HG03432 (cell line): ENCODE results near the gene THRB.

ENCODE experiments used
- ATAC-seq: cut with Tn5 transposase; IDR thresholded peaks from one replicate; pipeline ENCODE4 v1.9.1; 2021; ENCODE audit warnings: mild to moderate bottlenecking, moderate library complexity; ENCODE audit not compliant: unreplicated experiment

Gene THRB

DNA sequence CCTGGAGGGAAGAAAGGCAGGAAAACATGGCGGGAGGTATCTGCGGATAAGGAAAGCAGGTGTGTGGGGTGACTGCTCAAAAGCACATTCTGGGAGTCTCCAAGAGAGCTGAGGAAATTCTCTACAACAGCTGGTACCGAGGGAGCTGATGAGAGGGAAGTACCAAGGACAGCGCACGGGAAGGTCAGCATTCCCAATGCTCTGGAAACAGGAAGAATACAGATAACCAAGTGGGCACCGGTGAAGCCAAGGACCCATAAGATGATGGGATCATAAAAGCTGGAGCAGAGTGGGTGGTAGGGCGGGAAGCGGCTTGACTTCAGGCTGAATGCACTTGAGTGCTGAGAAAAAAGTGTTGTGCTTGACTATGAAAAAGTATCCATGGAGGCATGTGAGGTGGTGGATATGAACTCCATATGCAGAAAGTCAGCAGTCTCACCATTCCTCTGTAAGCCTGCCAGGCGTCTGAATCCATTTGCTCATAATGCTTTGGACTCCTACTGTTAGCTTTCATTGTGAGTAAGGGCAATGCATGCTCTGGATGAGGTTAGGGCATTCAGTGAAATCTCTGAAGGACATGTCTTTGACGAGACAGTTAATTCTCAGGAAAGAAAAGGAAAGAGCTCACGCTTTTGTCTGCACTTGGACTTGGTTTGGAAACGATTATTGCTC, 334.1 kb downstream of the THRB start:
- no peak for ATAC-seq

DNA sequence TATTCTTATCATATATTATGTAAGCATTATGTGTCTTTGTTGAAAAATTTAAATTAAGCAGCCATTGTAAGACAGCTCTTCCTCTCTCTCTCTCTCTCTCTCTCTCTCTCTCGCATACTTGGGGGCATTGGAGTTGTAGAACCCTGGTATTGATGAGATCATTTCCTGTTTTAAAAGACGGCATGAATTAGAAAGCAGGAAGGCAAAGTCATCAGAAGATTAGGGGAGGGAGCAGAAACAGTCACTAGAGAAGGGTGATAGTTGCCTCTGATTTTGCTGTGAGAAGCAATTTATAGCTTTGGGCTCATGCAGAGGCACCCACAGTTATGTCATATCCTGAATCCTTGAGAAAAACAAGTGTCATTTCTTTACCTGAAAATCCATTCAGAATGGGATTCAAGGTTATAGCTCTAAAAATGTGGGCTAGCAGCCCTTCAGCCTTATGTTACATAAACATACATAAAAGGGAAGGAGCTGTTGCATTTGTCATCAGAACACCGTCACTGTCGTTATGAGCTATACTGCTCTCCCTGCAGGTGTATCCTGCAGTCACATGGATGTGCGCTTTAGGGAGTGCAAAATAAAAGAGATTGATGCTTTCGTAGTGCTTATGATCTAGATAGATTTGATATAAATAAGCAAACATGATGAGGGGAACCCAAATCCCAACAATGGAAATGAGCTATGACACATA, 335.7 kb downstream of the THRB start:
- no peak for ATAC-seq

DNA sequence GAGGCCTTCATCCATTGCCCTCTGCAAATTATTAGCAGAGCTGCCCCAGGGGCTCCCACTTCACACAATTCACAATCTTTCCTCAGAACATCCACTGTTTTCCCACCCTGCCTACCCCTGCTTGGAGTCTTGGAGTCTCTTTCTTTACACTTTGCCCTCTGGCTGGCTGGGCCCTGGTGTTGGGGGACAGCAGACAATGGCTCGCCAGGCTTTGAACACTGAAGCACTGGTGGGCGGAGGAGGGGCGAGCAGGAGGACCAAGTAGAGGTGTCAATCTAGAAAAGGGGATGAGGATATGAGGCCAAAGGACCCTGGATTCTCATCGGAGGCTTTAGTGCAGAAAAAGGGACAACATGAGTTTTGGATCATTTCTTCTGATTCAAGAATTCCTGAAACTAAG, 337.5 kb downstream of the THRB start:
- ATAC-seq = no peak

DNA sequence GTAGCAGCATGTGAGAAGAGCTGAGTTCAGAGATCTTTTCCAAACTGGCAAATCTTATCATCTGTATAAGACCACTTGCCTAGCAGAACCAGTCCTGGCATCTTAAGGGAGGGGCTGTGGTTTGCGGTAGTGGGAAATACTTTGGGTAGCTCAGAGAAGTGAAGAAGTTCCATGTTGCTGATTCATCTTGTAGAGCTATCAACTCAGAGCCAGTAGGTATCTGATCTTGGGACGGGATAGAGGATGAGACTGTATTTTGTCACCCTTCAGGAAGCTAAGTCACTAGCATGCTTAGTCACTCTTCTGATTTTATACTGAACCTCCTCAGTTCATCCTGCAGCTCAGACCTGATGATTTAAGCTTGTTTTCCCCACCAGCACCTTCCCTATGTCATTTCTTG, 338.2 kb downstream of the THRB start:
- ATAC-seq = no peak

DNA sequence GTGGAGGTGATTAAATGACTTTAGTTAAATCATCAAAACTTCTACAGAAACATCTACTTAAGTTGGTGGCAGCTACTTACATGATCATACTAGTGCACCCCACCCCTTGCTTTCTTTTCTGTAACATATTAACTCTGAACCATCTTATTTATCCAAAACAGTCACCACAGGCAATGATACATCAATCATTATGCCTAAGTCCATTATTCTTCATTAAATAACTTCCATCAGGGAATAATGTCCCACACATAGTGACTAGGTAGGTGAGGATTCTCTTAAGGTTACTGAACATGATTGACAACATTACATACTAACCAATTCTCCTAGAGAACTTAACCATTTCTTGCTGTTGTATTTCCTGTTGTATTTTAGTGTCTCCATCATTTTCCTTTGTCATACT, 339.4 kb downstream of the THRB start:
- no peak for ATAC-seq

DNA sequence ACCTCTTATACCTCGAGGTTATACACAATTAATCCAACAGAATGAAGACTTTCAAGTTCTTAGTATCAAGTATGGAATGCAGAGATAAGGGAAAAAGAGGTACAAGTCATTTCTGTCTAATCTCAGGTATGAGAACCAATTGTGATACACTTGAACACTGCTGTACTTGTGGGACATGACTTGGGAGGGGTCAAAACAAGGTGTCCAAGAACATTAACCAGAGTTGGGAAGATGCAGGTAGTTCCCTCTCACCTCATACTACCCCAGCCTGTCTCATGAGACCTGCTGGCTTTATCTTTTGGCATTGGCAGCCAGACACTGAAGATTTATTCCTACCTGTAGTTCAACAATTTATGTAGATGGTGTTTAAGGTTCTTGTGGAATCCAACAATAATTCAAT, 339.9 kb downstream of the THRB start:
- ATAC-seq = no peak

DNA sequence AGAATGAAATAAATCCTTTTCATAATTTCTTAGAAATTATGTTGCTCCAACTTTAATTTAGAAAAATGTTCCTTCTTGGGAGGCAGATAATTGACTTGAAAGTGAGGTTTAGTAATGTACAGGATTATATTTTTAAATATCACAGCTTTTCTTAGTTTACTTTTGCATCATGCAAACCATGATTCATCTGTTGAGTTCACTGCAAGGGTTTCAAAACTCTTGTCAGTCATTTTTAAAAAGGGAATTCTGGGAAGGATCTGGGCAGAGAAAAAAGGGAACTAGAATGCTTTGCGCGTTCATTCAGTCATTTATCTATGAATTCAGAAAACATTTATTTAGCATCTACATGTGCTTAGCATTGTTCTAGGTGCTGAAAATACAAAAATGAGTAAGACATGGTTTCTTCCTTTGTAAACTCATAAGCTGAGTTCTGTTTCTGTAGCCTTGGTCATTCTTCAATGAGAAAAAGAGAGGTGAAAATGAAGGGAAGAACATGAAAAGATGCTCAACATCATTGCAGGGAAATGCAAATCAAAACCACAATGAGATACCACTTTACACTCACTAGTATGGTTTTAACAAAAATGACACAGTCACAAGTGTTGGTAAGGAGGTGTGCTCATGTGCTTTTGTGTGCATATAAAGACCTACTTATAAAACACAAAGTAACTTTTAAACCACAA, 340.5 kb downstream of the THRB start:
- ATAC-seq = peak; percentile 87

DNA sequence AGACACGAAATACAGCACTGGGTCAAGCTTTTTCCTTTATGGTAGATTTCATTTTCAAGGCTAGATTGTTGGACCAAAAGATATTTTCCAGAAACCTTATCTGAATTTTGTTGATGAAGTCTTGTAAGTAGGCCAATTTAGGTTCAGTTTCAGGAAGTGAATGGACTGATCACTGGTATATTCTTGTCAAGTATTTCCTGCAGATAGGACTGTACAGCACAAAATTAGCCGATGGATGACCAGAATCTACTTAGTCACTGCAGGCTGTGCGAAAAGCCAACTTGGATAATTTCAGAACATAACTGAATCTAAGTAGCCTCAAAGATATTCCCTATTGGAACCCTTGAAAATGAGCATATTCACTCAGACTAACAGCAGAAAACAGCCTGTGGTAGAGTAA, 343.1 kb downstream of the THRB start:
- ATAC-seq = no peak

DNA sequence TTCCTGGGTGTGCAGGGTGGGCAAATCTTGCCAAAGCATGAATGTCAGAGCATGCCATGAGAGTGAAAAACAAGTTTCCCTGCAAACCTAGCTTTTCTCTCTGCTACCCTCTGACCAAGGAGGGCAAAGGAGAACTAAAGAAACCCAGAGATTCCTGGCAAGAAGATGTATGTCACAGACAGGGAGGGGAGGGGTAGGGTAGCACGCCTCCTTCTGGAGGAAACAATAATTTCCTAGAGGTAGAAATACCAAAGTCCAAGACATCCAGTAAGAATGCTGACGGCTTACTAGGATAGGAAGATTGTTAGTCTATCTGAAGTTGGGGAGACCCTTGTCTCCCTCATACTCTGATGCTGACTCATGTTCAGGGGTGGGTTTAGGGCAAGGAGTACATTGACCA, 345.6 kb downstream of the THRB start:
- no peak for ATAC-seq

DNA sequence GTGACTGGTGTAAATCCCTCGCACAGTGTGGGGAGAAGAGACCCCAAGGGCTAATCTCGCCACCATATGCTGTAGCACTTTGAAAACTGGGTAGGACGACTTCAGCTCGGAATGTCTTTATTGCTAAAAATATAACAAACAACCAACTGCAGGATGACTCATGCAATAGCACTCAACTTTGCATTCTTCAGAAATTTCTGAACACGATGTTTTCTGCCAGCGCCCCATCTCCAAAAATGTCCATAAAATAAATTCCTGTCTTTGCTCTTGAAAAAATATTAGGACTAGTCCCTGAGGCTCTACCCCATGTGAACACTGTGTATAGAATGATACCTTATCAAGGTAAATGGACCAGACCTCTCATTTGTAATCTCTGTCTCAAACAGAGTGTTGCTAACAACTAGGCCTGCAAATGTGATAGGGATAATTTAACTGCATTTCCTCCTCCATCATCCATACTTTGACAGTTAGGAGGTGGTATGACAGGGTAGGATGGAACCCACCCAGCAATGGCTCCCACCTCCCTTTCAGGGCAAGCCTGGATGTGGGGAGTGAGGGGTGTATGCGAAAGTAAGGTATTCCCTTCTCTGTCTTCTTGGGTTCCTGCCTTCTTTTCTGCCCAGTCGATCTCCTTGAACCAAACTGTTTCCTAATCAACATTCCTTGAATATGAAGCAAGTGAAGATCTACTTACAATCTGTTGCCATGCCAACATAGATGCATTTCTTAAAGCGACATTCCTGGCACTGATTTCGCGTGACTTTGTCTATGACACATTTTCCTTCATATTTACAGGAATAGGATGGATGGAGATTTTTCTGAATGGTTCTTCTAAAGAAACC, 348.4 kb downstream of the THRB start:
- no peak for ATAC-seq

DNA sequence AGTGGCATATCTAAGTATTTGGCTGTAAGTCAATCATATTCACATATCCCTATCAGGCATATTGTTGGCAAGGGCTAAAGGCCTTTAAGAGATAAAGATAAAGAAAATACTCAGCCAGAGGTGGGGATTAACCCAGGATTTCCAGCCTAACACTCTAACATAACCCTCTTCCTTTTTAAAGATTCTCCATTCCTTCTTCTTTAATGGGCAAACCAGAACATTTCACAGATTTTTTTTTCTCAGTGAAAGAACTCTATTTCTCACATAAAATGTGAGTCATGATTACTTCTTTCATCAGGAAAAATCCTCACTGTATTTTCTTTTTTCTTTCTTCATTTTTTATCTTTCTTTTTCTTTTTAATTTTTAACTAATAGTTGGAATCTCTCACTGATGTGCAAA, 349.2 kb downstream of the THRB start:
- no peak for ATAC-seq

DNA sequence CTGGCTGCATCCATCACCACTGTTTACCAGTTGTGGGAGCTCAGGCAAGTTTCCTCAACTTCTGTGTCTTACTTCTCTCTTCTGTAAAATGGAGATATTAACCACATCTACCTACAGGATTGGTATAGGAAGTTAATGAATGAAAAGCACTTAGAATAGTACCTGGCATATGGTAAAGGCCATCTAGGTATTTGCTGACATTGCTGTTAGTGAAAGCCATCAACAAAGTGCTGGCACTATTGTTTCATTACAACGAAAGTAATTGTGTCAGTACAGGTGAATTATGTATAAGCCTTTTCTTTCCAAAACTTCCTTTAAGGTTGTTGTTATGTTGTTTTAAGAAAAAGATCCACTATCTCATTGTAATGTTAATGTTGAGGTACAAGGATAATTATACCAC, 352.5 kb downstream of the THRB start:
- ATAC-seq = no peak

DNA sequence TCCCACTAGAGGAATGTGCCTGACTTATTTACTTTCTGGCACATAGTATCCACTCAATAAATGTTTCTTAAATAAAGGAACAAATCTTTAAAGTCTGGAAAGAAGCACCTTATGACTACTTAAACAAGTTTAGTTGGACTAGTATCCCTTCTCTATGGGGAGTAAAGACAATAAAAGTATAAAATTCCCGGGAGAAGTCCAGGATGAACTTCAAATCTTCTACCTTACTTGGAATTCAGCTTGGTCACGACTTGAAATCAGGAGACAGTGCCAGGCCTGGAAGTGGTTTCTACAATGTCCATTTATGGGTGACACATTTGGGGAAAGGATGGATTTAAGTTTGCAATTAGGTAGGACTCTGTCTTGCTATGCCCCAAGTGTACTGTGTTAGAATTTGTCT, 353.1 kb downstream of the THRB start:
- ATAC-seq = no peak

DNA sequence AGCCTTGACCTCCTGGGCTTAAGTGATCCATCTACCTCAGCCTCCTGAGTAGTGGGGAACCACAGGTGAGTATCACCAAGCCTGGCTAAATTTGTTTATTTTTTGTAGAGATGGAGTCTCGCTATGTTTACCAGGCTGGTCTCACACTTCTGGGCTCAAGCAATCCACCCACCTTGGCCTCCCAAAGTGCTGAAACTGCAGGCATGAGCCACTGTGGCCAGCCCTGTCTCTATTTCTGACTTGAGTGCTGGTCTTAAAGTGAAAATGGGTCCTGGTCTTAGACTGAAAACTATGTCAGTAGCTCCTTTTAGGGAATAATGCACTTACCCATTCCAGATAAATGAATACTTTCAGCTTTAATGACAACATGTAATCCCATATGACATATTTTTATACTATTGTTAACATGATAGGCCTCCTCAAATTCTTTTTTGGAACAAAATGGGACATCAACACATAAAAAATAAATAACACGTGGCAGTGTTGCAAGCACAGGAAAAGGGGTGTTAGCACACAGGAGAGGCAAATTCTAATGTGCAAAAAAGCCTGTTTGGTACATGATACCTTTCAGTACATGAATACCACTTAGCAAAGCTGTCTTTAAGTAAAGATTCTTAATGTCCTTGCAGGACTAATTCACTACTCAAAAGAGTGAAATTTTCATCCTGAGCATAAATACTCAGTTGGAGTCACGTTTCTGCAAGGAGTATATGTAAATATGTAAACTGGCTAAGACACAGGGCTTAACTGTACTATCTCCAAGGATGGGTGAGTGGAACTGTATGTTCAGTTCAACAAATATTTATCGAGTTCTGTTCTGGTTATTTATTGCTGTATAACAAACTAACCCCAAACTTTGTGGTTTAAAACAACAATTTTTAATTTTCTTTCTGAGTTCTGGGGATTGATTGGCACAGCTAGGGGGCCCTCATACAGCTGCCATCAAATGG, 354.9 kb downstream of the THRB start:
- ATAC-seq = no peak

DNA sequence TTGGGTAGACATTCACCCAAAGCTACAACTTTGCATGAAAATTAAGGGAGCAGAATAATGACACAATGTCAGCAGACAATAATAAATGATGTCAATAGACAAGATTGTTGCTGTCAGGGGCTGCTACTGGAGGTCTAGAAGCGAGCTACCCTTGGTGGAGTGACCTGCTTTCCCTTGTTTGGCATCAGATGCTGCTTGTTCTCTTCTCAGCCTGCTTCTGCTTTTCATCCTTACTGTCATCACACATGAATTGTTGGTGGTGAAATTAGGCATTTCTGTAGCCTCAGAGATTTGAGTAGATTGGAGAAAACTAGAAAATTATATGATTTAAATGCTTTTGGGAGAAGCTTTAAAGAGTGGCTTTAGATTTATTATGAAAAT, 355.8 kb downstream of the THRB start:
- ATAC-seq = no peak

DNA sequence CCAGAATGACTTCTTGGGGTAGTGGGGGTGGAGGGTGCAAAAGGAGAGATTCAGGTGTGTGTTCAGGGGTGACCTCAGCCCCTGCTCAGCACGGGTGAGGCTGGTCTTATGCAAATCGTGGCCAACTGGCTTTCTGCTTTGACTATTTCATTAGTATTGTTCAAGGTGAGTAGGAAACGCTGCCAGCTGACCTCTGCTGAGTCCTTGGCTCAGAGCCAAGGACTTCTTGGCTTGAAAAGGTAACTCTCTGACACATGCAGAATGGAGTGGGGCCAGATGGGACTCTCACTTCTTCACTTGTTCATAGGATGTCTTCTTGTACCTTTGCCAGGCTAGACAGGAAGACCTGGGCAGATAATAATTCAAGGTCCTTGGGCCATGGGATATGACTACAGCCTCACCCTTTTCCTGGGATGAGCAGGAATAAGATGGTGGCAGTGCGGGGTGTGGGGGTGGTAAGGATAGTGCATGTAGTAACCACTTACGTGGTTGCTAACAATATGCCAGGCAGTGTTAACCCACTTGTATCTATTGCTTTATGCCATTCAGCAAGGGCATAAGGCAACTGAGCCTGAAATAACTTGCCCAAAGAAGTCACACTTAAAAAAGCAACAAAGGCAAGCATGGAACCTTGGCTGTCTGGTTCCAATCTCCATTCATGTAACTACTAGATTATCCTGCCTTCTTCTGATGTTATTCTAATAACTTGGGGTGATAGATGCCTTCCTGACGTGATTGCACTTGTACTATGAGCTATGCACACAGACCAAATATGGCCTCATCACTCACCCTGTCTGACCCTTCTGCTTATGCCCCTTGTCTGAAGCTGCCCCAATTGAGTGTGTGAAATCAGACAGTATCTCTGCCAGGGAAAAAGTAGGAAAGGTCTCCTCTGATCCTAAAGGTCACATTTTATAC, 356.4 kb downstream of the THRB start:
- ATAC-seq = no peak

DNA sequence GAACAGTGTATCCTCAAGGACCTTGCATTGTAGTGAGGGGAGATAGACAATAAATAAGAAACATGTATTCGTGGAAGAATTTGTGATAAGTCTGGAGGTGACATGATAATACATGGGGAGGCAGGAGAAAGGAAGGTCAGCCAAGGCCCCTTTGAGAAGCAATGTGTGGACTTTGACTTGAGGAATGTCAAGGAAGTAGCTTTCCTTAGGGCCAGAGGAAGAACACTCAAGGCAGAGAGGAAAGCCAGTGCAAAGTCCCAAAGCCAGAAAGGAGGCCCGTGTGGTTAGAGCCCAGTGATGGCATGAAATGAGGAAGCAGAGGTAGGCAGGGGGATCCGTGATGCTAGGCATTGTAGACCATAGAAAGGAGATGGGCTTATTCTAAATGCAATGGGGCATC, 357.3 kb downstream of the THRB start:
- no peak for ATAC-seq

DNA sequence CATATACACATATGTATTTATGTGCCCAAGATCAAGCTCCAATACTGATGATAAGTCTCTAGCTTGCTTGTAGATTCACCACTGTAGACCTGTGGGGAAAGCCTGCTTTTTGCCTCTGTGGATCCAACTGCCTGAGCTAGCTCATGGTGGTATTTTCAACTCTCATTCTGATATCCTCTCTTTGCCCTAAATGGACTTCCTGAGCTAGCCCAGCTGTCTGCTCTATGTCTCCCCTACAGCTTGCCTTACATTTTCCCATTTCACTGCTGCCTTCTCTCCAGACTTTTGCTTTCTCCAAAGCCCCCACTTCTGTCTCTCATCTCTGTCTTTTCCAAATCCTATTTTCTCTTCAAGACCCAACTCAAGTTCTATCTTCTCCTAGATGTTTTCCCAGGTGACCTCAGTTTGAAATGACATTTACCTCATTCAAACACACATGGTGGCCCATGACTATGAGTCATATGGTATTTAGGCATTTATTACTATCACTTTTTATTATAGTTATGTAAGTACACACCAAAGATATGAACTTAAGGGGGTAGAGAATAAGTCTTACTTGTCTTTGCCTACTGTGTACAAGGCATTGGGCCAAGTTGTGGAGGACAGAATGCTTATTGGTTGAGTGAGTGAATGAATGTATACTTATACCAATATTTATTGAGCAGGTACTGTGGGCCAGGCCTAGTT, 357.9 kb downstream of the THRB start:
- ATAC-seq = peak; percentile 40

DNA sequence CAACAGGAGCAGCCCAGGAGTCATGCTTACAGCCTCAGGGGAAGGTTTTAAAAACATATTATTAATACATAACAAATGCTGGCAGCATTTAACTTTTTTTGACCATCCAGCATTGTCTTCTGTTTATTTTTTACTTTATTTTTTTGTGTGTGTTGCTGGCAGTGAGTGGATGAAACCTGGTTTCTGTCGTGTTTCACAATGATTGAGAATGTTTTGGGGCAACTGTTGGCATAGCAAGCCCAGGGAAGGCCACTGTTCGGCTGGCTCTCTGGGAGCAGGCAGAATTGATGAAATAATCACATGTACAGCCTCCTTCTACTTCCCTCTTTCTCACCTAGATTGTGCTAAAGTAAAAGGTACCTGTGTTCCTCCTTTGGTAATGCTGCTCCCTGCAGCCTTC, 359.4 kb downstream of the THRB start:
- ATAC-seq = no peak
